ENCODE measurements around the gene EDDM3A. TPM values are rescaled to one million over a fixed set of nuclear protein-coding genes. Genes with fewer than 3 reads are reported as not detected.

The EDDM3A gene
- total RNA-seq, 4 donors from 2014 or later: not detected

GRCh38 chr14:20794644-20795369, 49.1 kb downstream of the EDDM3A start:
- Histone ChIP-seq H3K4me3 (no peak overlapping the region), H3K9me3 (no peaks in the 10 kb centered on the region), H3K27me3 (no peaks in the 10 kb centered on the region), H3K27ac (no peak overlapping the region), H3K4me1 (peaks cover 0 to 9% (median 0%) of the 10 kb centered on the region in 4 donors), H3K36me3 (no peaks in the 10 kb centered on the region)
- 74 to 84% methylated on average over 6 to 7 of the region's 7 CpGs for WGBS, 2 donors (ENCODE audit: low coverage in 1 of 2)
- in situ Hi-C loops (cut with MboI; ENCODE audit: low pct_ligation_motif_present in 1 of 4, low pct_unique_long_range_greater_than_20kb in 1 of 4, low sequenced_read_pairs in 3 of 4): no loop called here
- intact Hi-C loops (cut with DNase I; ENCODE audit: low total_unique reads): no loop called here
- no peak for DNase-seq
- TF ChIP-seq CTCF (IDR thresholded peaks at IDR 0.05) (no peak), POLR2A (IDR thresholded peaks at IDR 0.05) (no peak), POLR2AphosphoS5 (IDR thresholded peaks at IDR 0.05) (no peak), EP300 (IDR thresholded peaks at IDR 0.05; ENCODE audit: low read depth) (no peak)

GRCh38 chr14:20797164-20797563, 51.5 kb downstream of the EDDM3A start:
- H3K9me3 ChIP-seq: no peaks in the 10 kb centered on the region
- WGBS, 2 donors (ENCODE audit: low coverage in 1 of 2): 86 to 89% methylated on average over 1 of the region's 1 CpG
- no peak overlapping the region for H3K4me3 ChIP-seq
- intact Hi-C loops (cut with DNase I; ENCODE audit: low total_unique reads): no loop called here
- no peaks in the 10 kb centered on the region for H3K36me3 ChIP-seq
- no peak for TF ChIP-seq POLR2A (IDR thresholded peaks at IDR 0.05)
- no peak for TF ChIP-seq CTCF (IDR thresholded peaks at IDR 0.05)
- no peak for TF ChIP-seq POLR2AphosphoS5 (IDR thresholded peaks at IDR 0.05)
- TF ChIP-seq EP300 (IDR thresholded peaks at IDR 0.05; ENCODE audit: low read depth): no peak
- in situ Hi-C loops (cut with MboI; ENCODE audit: low pct_ligation_motif_present in 1 of 4, low pct_unique_long_range_greater_than_20kb in 1 of 4, low sequenced_read_pairs in 3 of 4): no loop called here
- no peaks in the 10 kb centered on the region for H3K27me3 ChIP-seq
- H3K27ac ChIP-seq: no peak overlapping the region
- H3K4me1 ChIP-seq: peaks cover 0 to 23% (median 3%) of the 10 kb centered on the region in 4 donors
- DNase-seq: no peak

Other genes with a start within 250 kb of the EDDM3A start
- not detected for gene RNASE10, start 240.3 kb upstream of the EDDM3A start, total RNA-seq
- gene RNASE9, start 184.8 kb upstream of the EDDM3A start, total RNA-seq: not detected
- gene RNASE11, start 157.9 kb upstream of the EDDM3A start, total RNA-seq: not detected
- gene RNASE12, start 154.5 kb upstream of the EDDM3A start, total RNA-seq: not detected
- not detected for gene OR6S1, start 104.2 kb upstream of the EDDM3A start, total RNA-seq
- 10 to 100 TPM; 24.7 to 78.9 (median 76.5) TPM for gene RNASE4, start 61.3 kb upstream of the EDDM3A start, total RNA-seq
- gene ANG, start 57.1 kb upstream of the EDDM3A start, total RNA-seq: 10 to 100 TPM; 10.5 to 37.1 (median 25.7) TPM
- not detected for gene EDDM3B, start 22.5 kb downstream of the EDDM3A start, total RNA-seq
- gene RNASE6, start 35.4 kb downstream of the EDDM3A start, total RNA-seq: 10 to 100 TPM in 2 of 4 donors, 1 to 10 TPM in 1, not detected in 1; 7.6 to 27.7 (median 17.0) TPM
- gene RNASE1, start 57.0 kb downstream of the EDDM3A start, total RNA-seq: 100 to 1,000 TPM in 3 of 4 donors, 10 to 100 TPM in 1; 96.7 to 296 (median 177) TPM
- not detected for gene RNASE3, start 145.5 kb downstream of the EDDM3A start, total RNA-seq
- 1 to 10 TPM in 1 of 4 donors, not detected in 3; 2.7 TPM for gene RNASE2, start 209.6 kb downstream of the EDDM3A start, total RNA-seq
- gene METTL17, start 244.1 kb downstream of the EDDM3A start, total RNA-seq: 100 to 1,000 TPM in 2 of 4 donors, 10 to 100 TPM in 2; 74.8 to 124 (median 108) TPM